ENCODE results near the gene TLN1. TPM values are rescaled to one million over a fixed set of nuclear protein-coding genes. Genes with fewer than 3 reads are reported as not detected.

The TLN1 gene
- total RNA-seq, 4 donors from 2014 or later = 142 to 245 (median 184) TPM

DNA sequence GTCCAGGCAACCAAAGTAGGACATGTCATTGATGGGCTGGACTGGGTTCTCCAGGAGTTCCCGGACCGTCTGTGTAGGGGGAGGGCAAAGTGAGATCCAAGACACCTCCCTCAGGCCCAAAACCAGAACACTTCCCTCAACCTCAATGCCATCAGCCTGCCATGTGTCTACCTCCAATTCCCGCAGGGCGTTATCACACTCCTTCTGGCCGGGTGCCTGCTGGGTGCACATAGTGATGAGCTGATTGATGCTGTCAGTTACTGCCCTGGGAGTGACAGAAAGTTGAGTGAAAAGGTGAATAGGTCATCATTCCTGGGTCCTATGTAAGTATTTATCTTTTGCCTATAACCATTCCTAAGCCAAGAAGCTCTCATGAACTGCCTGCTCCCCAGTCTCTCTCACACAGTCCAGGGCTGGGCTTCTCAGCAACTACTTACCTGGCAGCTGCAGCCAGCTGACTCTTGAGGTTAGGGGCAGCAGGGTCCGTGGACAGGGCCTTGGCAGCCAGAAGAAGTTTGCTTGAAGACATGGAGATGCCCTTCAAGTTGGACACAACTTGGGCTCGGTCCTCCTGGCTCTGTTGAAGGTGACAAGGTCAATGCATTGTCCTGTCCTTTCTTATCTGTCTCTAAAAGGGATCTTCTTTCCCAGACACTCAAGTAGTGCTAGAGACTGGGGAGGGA, 21.0 kb downstream of the TLN1 start:
- no peak for DNase-seq
- Histone ChIP-seq H3K27ac (no peak overlapping the region), H3K4me3 (replicated peaks in 1 of 3) (no peak overlapping the region), H3K36me3 (peaks cover 89 to 93% of the 10 kb centered on the region in 2 donors), H3K9me3 (no peaks in the 10 kb centered on the region), H3K4me1 (no peaks in the 10 kb centered on the region), H3K27me3 (no peaks in the 10 kb centered on the region)
- 90 to 94% methylated on average over 7 of the region's 7 CpGs for WGBS, 2 donors
- intact Hi-C loops (cut with DNase I) = no loop called here
- no peak for TF ChIP-seq POLR2A (IDR thresholded peaks at IDR 0.05)
- TF ChIP-seq, protein P1, sequence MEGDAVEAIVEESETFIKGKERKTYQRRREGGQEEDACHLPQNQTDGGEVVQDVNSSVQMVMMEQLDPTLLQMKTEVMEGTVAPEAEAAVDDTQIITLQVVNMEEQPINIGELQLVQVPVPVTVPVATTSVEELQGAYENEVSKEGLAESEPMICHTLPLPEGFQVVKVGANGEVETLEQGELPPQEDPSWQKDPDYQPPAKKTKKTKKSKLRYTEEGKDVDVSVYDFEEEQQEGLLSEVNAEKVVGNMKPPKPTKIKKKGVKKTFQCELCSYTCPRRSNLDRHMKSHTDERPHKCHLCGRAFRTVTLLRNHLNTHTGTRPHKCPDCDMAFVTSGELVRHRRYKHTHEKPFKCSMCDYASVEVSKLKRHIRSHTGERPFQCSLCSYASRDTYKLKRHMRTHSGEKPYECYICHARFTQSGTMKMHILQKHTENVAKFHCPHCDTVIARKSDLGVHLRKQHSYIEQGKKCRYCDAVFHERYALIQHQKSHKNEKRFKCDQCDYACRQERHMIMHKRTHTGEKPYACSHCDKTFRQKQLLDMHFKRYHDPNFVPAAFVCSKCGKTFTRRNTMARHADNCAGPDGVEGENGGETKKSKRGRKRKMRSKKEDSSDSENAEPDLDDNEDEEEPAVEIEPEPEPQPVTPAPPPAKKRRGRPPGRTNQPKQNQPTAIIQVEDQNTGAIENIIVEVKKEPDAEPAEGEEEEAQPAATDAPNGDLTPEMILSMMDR (IDR thresholded peaks at IDR 0.05) = no peak

DNA sequence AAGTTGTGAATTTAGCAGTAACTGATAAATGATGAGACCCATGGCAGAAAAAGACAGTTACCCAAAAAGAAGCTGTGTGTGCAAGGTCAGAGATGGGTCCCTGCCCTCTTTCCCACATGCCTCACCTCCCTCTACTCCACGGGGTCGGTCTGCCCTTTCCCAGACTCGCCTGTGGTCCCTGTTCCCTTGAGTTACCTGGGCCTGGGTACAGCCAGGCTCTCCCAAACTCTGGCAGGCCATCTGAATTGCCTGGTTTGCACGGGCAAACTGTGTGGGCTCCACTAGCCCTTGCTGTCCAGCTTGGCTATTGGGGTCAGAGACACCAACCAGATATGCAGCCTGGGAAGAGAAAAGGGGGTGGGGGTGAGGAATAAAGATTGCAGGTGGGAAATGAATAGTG, 23.8 kb downstream of the TLN1 start:
- Histone ChIP-seq H3K4me3 (replicated peaks in 1 of 3) (no peak overlapping the region), H3K36me3 (peaks cover 89 to 93% of the 10 kb centered on the region in 2 donors), H3K27ac (no peak overlapping the region), H3K27me3 (no peaks in the 10 kb centered on the region), H3K9me3 (no peaks in the 10 kb centered on the region), H3K4me1 (no peaks in the 10 kb centered on the region)
- WGBS, 2 donors = 91 to 96% methylated on average over 4 of the region's 4 CpGs
- TF ChIP-seq, protein P1 (IDR thresholded peaks at IDR 0.05) = no peak
- TF ChIP-seq POLR2A (IDR thresholded peaks at IDR 0.05) = no peak
- DNase-seq = no peak
- intact Hi-C loops (cut with DNase I) = no loop called here

GRCh38 chr9:35706951-35707350, 25.0 kb downstream of the TLN1 start:
- H3K36me3 ChIP-seq = peaks cover 89 to 94% of the 10 kb centered on the region in 2 donors
- intact Hi-C loops (cut with DNase I) = no loop called here

DNA sequence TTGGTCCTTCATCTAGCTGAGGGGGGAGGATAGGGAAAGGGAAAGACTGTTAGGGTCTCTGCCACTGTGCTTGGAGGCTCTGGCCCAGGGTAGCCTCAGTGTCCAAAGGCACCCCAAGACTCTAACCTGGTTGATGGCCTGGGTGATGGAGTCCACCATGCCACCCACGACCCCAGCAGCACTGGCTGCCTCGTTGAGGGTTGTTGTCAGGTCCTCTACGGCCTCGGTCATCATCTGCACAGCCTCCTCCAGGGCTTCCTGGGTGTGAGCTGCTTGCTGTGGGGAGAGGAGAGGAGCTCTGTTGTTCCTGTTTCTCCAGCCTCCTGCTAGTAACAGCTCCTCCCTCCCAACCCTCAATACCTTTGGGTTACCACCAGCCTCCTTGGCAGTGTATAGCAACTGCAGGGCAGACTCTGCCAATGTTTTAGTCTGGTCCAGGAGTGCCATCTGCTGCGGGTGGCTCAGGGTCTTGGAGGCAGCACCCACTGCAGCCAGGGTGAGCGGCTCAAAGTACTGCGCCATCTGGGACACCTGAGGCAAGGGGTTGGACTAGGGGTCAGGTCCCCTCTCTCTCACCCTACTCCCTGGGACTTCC, 26.1 kb downstream of the TLN1 start:
- H3K36me3 ChIP-seq = peaks cover 89 to 94% of the 10 kb centered on the region in 2 donors

More at GRCh38 chr9:35706951-35707350, 25.0 kb downstream of the TLN1 start:
- Histone ChIP-seq H3K4me3 (replicated peaks in 1 of 3) (no peak overlapping the region), H3K27me3 (no peaks in the 10 kb centered on the region), H3K4me1 (no peaks in the 10 kb centered on the region), H3K27ac (no peak overlapping the region), H3K9me3 (no peaks in the 10 kb centered on the region)
- no peak for TF ChIP-seq POLR2A (IDR thresholded peaks at IDR 0.05)
- TF ChIP-seq, protein P1 (IDR thresholded peaks at IDR 0.05) = no peak
- DNase-seq = no peak
- WGBS, 2 donors = 95 to 97% methylated on average over 9 to 10 of the region's 10 CpGs

More for the DNA sequence above, 26.1 kb downstream of the TLN1 start:
- WGBS, 2 donors = 93 to 98% methylated on average over 4 to 7 of the region's 7 CpGs
- H3K27ac ChIP-seq = no peak overlapping the region
- TF ChIP-seq POLR2A (IDR thresholded peaks at IDR 0.05) = no peak
- TF ChIP-seq, protein P1 (IDR thresholded peaks at IDR 0.05) = no peak
- H3K27me3 ChIP-seq = no peaks in the 10 kb centered on the region
- H3K4me1 ChIP-seq = no peaks in the 10 kb centered on the region
- DNase-seq = no peak
- intact Hi-C loops (cut with DNase I) = no loop called here
- H3K4me3 ChIP-seq (replicated peaks in 1 of 3) = no peak overlapping the region
- no peaks in the 10 kb centered on the region for H3K9me3 ChIP-seq

All from thyroid gland (tissue), 4 donors.